H54 (cell line): ENCODE measurements around the gene SMPDL3B.

Experiments used
- DNase-seq: peaks from one replicate; pipeline ENCODE4 v3.0.0; 2011; ENCODE audit warnings: low spot score, mixed read lengths; ENCODE audit not compliant: insufficient read length
- FAIRE-seq: peaks from 3 replicates; lab custom pipeline; 2011; peaks lifted over from hg19 to GRCh38; lab: Jason Lieb, UNC
- POLR2A ChIP-seq: IDR thresholded peaks from 2 replicates; pipeline ENCODE4 v1.6.1; 2011; ENCODE audit warnings: low read depth, mild to moderate bottlenecking, low read length

The SMPDL3B gene, protein sequence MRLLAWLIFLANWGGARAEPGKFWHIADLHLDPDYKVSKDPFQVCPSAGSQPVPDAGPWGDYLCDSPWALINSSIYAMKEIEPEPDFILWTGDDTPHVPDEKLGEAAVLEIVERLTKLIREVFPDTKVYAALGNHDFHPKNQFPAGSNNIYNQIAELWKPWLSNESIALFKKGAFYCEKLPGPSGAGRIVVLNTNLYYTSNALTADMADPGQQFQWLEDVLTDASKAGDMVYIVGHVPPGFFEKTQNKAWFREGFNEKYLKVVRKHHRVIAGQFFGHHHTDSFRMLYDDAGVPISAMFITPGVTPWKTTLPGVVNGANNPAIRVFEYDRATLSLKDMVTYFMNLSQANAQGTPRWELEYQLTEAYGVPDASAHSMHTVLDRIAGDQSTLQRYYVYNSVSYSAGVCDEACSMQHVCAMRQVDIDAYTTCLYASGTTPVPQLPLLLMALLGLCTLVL

DNA sequence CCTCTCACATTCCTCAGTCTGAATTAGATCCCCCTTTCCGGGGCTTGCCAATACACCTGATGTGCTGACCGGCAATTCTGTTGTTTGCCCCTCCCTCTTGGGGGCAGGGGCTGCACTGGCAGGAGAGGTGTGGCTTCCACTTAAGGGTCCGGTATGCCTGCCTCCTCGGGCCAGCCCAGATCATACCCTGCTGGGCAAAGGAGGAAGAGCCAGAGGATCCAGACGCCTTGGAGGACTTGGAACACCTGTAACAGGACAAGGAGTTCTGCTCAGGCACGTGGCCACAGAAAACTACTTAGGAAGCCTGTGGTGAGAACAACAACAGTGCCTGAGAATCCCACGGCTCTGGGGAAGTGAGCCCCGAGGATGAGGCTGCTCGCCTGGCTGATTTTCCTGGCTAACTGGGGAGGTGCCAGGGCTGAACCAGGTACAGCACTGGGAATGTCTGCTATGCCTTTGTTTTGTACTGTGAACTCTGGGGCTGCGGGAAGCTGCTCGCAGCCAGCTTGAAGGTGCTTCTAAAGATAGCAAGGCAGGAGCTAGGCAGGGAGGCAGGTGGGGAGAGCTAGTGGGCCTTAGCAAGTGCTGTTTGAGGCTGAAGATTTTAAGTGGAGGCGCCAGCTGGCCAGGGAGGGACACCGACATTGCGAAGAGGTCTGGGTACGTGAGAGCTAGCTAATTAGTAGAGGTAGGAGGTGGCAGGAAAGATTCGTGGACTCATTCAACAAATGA, at the start of gene SMPDL3B:
Gene SMPDL3B (plus strand): TSS at position 183 of the 732 bp plus-strand sequence. CDS start 184 bp downstream, at position 367.
- FAIRE-seq (no peak), DNase-seq (peak; percentile 18)
- no peak for TF ChIP-seq POLR2A

DNA sequence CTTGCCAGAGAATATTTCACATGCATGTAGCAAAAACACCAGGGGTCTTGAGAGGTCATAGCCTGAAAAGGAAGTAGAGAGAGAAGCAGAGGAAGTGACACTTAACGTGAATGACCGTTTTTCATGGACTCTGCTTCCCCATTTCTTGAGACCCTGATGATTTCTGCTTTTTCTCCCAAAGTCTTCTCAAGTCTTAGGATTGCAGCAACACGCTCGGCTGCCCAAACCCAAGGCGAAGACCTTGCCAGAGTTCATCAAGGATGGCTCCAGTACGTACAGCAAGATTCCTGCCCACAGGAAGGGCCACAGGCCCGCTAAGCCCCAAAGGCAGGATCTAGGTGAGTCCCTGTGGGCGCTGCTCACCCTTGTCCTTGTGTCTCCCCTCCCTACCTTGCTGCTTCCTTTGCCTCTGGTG, 49.7 kb upstream of the SMPDL3B start:
- no peak for DNase-seq
- FAIRE-seq = no peak
- no peak for TF ChIP-seq POLR2A

DNA sequence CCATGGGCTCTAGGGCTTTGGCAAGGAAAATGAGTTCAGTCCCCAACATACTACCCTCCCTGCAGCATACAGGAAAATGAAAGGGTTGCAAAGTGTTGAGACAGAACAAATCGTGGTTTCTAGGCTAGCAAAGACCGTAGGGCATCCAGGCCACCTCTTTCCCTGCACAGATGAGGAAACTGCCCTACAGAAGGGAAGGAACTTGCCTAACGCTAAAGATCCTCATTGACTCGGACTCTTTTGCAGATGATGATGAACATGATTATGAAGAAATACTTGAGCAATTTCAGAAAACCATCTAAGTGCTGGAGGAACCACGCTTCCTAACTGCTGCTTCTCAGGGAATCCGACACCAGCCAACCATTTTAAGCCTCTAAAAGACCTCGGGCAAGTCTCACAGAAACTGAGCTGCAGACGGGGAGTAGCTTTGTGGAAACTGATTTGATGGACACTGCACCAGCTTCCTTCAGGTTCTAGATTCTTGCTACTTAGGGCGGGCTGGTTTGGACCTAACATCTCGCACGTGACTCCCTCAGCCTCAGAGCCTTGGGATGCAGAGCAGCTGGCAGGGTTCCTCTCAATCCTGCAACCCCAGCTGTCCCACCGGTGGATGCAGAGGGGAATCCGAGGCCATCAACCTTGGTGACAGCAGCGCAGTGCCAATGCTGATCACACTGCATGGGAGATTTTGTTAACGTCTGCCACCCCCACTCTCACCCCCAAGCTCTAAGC, 49.0 kb upstream of the SMPDL3B start:
- FAIRE-seq (no peak), DNase-seq (no peak)
- no peak for TF ChIP-seq POLR2A

DNA sequence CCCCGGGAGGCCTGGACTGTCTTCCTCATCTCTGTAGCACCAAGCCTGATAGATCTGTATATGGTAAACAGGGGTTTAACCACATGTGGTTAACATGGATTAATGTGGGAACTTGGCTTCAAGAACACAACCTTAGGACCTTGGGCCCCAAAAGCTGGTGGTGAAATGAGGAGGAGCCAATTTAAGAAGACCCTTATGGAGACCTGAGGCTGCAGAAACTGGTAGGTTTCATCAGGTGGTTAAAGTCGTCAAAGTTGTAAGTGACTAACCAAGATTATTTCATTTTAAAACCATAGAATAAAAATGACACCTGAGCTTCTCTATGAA, 48.5 kb upstream of the SMPDL3B start:
- no peak for DNase-seq

DNA sequence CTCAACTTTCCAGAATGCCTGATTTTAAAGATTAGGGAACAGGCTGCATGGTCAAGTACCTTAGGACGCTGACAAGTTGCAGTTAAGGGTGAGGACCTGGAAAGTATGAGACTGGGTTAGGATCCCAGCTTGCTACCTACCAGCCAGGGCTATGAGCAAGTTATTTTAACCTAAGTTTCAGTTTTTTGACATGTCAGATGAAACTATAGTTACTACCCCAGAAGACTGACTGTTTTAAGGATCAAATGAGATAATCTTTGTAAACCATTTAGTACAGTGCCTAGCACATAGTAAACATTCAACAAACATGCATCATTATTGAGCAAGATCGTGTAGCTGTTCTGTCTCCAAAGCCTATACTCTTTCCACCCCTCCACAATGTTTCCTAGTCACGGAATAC, 48.1 kb upstream of the SMPDL3B start:
- DNase-seq (no peak), FAIRE-seq (no peak)
- no peak for TF ChIP-seq POLR2A

More for the DNA sequence above, 48.5 kb upstream of the SMPDL3B start:
- TF ChIP-seq POLR2A = no peak
- FAIRE-seq = no peak

DNA sequence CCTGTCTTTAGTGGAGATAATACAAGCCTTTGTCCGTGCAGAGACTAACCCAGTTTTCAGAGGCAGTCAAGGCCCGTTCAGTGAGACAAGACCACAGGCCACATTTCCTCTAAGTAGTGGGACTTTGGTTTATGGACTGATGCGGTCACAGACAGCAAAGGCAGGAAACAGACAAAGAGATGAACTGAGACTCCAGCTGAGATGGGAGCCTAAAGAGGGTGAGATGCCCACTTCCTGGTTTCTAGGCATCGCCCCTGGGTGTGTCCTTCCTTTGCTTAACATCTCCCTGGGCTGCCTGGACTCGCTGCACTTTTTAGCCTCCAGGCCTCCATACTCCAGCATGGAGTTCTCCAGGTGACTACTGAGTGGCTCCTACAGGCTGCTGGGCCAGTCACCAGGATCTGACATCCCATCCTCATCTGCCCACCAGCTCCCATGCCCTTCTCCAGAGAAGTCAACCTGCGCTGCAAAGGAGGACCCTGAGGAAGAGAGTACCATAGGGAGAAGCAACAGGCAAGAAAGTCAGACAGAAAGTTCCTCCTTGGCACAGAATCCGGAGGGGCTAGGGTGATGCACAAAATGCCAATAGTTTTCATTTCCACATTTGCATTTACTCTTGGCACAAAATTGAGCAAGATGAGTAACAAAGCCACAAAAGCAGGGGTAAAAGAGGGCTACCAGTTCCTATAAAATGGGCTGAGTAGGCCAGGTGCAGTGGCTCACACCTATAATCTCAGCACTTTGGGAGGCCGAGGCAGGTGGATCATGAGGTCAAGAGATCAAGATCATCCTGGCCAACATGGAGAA, 47.4 kb upstream of the SMPDL3B start:
- no peak for FAIRE-seq
- DNase-seq = no peak
- no peak for TF ChIP-seq POLR2A

DNA sequence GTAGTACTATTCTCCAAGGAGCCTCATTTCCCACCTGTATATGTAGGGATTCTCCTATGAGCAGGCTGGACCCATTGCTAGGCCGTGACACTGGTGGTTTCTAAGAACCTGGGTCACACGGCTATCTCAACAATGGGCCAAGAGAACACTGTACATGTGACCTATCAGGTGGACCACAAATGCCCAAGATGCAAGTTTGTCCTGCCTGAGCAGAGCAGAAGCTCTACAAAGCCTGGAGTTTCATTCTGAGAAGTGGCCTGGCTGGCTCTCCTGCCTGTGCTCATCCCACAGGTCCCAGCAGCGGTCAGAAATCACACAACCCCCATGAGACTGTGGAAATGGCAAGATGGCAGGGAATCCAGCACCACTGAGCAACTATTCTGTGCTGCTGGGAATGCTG, 45.3 kb upstream of the SMPDL3B start:
- TF ChIP-seq POLR2A = no peak
- FAIRE-seq (no peak), DNase-seq (no peak)

DNA sequence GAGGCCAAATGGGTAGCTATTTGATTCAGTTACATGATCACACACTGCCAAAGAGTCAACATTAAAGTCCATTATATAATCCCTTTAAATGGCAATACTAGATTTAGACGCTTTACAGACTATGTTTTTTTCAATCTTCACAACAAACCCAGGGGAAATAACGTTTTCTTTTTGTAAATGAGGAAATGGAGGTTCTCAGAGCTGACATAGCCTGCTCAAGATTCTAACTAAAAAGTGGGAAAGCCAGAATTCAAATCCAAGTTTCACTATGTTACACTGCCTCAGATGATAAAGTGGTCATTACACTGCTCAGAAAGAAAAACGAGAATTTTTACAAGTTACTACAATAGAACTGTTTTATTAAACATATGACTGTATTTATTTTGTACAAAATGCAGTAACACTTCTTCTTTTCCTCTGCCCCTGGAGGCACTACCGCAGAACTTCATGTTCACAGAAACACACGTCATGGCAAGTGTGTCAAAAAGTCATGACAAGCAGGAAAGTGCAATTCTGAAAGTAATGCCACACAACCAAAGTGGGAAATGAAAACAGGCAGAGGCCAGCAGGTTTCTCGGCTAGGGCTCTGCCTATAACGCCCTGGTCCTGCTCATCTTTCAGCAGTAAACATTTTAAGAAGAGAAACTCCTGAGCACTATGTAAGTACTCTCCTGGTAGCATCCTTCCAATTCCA, 43.5 kb upstream of the SMPDL3B start:
- TF ChIP-seq POLR2A = no peak
- no peak for DNase-seq
- no peak for FAIRE-seq

DNA sequence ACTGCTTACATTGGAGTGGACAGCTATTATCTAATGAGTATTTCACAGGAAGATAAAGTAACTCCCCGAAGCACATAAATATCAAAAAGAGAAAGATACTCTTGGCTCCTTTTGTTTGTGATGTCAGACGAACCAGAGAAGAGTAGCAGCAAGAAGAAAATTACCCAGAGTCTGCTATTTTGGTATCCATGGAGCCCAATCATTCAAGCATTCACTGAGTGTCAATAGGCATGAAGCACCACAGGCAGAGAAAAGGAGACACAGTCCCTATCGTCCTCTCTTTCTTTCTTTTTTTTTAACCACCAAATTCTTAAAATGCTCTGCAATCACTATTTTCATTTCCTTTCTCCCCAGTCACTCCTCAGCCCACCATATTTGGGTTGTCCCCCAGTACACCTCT, 40.3 kb upstream of the SMPDL3B start:
- DNase-seq (no peak), FAIRE-seq (no peak)
- no peak for TF ChIP-seq POLR2A

DNA sequence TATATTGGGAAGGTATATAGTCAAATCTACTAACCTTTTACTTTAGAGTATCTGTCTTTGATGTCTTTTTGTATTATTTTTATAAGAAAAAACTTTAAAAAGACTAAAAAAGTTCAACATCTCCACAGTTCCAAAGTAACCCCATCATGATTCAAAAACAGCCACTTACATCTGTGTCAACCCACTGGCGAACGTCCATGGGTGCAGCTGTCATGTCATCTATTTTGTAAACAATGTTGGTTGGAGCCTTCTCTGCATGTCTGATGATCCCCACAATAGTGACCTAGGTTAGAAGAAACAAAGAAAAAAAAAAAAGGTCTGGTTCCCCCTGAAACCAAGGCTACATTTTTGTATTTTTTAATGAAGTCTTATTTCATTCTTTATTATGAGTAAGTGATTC, 28.0 kb upstream of the SMPDL3B start:
- DNase-seq = no peak
- no peak for FAIRE-seq
- no peak for TF ChIP-seq POLR2A

DNA sequence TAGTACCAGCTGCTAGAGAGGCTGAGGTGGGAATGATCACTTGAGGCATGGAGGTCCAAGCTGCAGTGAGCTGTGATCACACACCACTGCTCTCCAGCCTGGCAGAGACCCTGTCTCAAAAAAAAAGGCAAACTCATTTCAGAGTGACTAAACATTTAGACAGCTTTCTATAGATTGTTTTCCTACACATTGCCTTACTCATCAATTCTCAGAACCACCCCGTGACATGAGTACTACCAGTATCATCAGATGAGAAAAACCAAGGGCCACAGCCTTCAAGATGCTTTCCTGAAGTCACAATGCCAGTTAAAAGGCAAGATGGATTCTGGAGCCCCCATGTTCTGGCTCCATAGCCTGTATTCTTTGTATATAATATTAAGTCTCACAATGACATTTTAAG, 22.4 kb upstream of the SMPDL3B start:
- FAIRE-seq (no peak), DNase-seq (no peak)
- no peak for TF ChIP-seq POLR2A

DNA sequence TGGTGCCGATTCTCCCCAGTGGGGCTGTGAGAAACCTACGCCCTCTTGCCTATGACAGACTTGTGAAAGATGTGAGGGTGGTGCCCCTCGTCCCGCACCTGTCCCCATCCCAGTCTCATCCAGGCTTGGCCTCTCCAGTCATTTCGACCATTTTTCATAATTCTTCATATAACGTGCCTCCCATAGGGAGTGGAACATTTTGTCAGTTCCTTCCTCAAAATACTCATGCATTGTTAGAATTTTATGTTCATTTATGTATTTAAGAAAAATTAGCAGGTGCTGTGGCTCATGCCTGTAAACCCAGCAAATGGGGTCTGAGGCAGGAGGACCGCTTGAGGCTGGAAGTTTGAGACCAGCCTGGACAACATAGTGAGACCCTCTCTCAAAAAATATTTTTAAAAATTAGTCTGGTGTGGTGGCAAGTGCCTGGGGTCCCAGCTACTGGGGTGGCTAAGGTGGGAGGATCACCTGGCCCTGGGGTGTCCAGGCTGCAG, 19.7 kb upstream of the SMPDL3B start:
- FAIRE-seq (no peak), DNase-seq (no peak)
- TF ChIP-seq POLR2A = no peak

DNA sequence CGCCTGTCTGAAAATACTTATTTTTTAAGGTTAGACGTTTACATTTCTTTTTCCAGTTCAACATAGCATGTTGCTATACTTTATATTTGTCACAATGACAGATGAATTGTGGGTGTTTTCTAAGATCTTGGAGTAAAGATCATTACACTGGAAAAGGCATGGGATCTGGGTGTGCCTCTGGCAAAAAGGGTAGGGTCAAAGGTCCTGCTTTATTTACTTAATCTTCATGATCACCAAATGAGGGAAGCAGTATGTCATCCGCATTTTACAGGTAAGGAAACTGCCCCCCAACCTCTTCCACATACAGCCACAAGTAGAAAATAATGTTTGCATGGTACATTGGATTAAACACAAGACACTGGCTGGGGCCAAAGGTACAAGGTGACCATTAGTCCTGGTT, 12.5 kb upstream of the SMPDL3B start:
- FAIRE-seq (no peak), DNase-seq (no peak)
- no peak for TF ChIP-seq POLR2A
